CD4-positive, alpha-beta T cell (primary cell): ENCODE measurements around the gene SORCS2. TPM values are rescaled to one million over a fixed set of nuclear protein-coding genes. Genes with fewer than 3 reads are reported as not detected.

Source experiments
- ATAC-seq: fragments of 200-7000 bp; cut with Tn5 transposase; one replicate; pipeline ENCODE4 v1.10.0; 2022; ENCODE audit warnings: mild to moderate bottlenecking; ENCODE audit not compliant: poor library complexity
- CTCF ChIA-PET: fragments of 350-600 bp; sonication (Branson Sonifier 250); formaldehyde crosslinking; loops from one replicate; lab custom pipeline; 2021; ENCODE audit warnings: antibody characterized with exemption, inconsistent platforms; lab: Charles Lee
- POLR2A ChIA-PET: fragments of 350-600 bp; sonication (Branson Sonifier 250); formaldehyde crosslinking; loops from one replicate; lab custom pipeline; 2021; ENCODE audit warnings: antibody characterized with exemption, inconsistent platforms; lab: Charles Lee
- DNase-seq, 14 experiments: peaks; one replicate each; pipeline ENCODE4 v3.0.0-alpha.2; 2013 to 2020; ENCODE audit warnings: mixed read lengths in 2 of 14
- H3K27ac ChIP-seq, 2 donors: one replicate each; pipeline versions ENCODE4 v1.5.1 to v1.7.0; 2013; ENCODE audit warnings: low read length in 2 of 2, low read depth in 1 of 2, mild to moderate bottlenecking in 1 of 2
- H3K27me3 ChIP-seq, 2 experiments: 1 replicate in 1 of 2; 2 replicates in 1 of 2; pipeline versions ENCODE4 v1.6.1 to v1.7.0; 2013; ENCODE audit warnings: low read length in 2 of 2, control low read depth in 1 of 2, mild to moderate bottlenecking in 1 of 2, moderate library complexity in 1 of 2; ENCODE audit not compliant: insufficient read depth in 2 of 2, control insufficient read depth in 1 of 2
- H3K36me3 ChIP-seq: one replicate; pipeline ENCODE4 v1.6.1; 2013; ENCODE audit warnings: low read length, control low read depth; ENCODE audit not compliant: insufficient read depth
- H3K4me1 ChIP-seq: one replicate; pipeline ENCODE4 v1.6.1; 2013; ENCODE audit warnings: low read length, control low read depth; ENCODE audit not compliant: insufficient read depth
- H3K4me3 ChIP-seq: one replicate; pipeline ENCODE4 v1.5.1; 2013; ENCODE audit warnings: mild to moderate bottlenecking, low read length, moderate library complexity
- H3K9me3 ChIP-seq, 2 experiments: 1 replicate in 1 of 2; 2 replicates in 1 of 2; pipeline versions ENCODE4 v1.6.1 to v1.7.0; 2013; ENCODE audit warnings: low read length in 2 of 2, mild to moderate bottlenecking in 2 of 2, control low read depth in 1 of 2, moderate library complexity in 1 of 2; ENCODE audit not compliant: control insufficient read depth in 1 of 2, insufficient read depth in 1 of 2
- H3K27ac Mint-ChIP-seq: one replicate; pipeline ENCODE4 v1.8.0; 2020; ENCODE audit warnings: mixed read lengths
- H3K27me3 Mint-ChIP-seq: one replicate; pipeline ENCODE4 v1.8.0; 2021; ENCODE audit warnings: mixed read lengths
- H3K36me3 Mint-ChIP-seq: one replicate; pipeline ENCODE4 v1.8.0; 2021; ENCODE audit warnings: low read depth, mixed read lengths
- H3K4me1 Mint-ChIP-seq: one replicate; pipeline ENCODE4 v1.8.0; 2021; ENCODE audit warnings: low read depth, mixed read lengths
- H3K4me3 Mint-ChIP-seq: one replicate; pipeline ENCODE4 v1.8.0; 2020; ENCODE audit warnings: mild to moderate bottlenecking, mixed read lengths
- H3K9me3 Mint-ChIP-seq: one replicate; pipeline ENCODE4 v1.8.0; 2020; ENCODE audit warnings: mixed read lengths
- intact Hi-C, 2 experiments: fragments of 100-400 bp; cut with DNase I in 1 of 2; cut with micrococcal nuclease in 1 of 2; formaldehyde crosslinking; loops; one replicate each; pipeline versions ENCODE4 v1.15.1 to v1.9.0; 2023 to 2025; cut with DNase I, micrococcal nuclease
- total RNA-seq, 174 experiments: library from RNA in 2 of 174; stranded (reverse) in 2 of 174; gene quantifications; one replicate each; pipeline ENCODE4 v1.2.3 and lab custom pipeline; 2021 to 2026
- TF ChIP-seq, protein P1 (sequence below): fragments of 200-600 bp; IDR thresholded peaks from one replicate; pipeline ENCODE4 v1.8.0; 2022; ENCODE audit warnings: antibody characterized with exemption, mild to moderate bottlenecking

SORCS2 gene
- total RNA-seq, 2 experiments from 2014 or later = not detected

DNA sequence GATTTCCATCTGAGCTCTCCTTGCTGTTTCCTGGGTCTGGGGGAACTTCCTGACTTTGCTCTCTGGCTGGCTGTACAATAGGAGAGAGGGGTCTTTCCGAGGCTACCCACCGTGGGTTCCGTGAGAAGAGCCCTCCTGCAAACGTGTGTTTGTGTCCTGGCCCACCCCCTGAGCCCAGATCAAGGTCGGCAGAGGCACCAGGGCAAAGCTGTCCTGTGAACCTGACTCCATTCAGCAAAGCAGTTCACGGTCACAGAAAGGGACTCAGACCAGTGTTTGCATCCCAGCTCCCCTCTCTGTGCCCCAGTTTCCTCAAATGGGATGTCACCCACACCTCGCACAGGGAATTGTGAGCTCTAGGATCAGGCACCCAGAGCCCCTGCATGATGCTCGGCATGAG lies 339.7 kb downstream of the SORCS2 start:
- Mint-ChIP-seq H3K4me3 (no peak overlapping the region), H3K27me3 (peaks cover 17% of the 10 kb centered on the region), H3K9me3 (no peaks in the 10 kb centered on the region), H3K36me3 (no peaks in the 10 kb centered on the region), H3K4me1 (no peaks in the 10 kb centered on the region), H3K27ac (no peak overlapping the region)
- TF ChIP-seq, protein P1, sequence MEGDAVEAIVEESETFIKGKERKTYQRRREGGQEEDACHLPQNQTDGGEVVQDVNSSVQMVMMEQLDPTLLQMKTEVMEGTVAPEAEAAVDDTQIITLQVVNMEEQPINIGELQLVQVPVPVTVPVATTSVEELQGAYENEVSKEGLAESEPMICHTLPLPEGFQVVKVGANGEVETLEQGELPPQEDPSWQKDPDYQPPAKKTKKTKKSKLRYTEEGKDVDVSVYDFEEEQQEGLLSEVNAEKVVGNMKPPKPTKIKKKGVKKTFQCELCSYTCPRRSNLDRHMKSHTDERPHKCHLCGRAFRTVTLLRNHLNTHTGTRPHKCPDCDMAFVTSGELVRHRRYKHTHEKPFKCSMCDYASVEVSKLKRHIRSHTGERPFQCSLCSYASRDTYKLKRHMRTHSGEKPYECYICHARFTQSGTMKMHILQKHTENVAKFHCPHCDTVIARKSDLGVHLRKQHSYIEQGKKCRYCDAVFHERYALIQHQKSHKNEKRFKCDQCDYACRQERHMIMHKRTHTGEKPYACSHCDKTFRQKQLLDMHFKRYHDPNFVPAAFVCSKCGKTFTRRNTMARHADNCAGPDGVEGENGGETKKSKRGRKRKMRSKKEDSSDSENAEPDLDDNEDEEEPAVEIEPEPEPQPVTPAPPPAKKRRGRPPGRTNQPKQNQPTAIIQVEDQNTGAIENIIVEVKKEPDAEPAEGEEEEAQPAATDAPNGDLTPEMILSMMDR = no peak
- Histone ChIP-seq H3K4me3 (no peak overlapping the region), H3K27me3 (peaks cover 8 to 11% of the 10 kb centered on the region in 2 experiments), H3K9me3 (peaks cover 0 to 19% of the 10 kb centered on the region in 2 experiments), H3K27ac (no peak overlapping the region), H3K36me3 (no peaks in the 10 kb centered on the region), H3K4me1 (no peaks in the 10 kb centered on the region)
- ChIA-PET CTCF (no interaction called here), POLR2A (no interaction called here)
- intact Hi-C loops = no loop called here
- DNase-seq = no peak
- no peak for ATAC-seq

DNA sequence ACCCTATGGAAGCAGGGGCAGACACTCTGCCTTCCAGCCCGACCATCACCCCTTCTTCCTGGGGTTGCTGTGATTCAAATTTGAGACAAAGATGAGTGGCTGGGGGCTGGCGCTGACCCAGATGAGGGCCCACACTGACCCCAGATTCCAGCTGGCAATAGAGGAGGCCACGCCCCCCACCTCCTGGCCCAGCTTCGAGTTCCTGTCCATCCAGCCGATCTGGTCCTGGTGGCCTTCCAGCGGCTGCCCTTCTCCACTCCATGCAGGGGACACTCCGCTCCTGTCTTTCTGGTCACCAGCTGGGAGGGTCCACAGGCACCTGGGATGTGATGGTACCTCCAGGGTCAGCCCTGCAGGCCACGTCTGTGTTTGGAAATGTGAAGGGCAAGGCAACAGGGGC lies 340.9 kb downstream of the SORCS2 start:
- TF ChIP-seq, protein P1 = no peak
- Mint-ChIP-seq H3K9me3 (no peaks in the 10 kb centered on the region), H3K36me3 (no peaks in the 10 kb centered on the region), H3K4me3 (no peak overlapping the region), H3K27me3 (peaks cover 13% of the 10 kb centered on the region), H3K27ac (no peak overlapping the region), H3K4me1 (no peaks in the 10 kb centered on the region)
- DNase-seq (no peak), ATAC-seq (no peak)
- intact Hi-C loops = no loop called here
- ChIA-PET CTCF (no interaction called here), POLR2A (no interaction called here)
- Histone ChIP-seq H3K9me3 (peaks cover 0 to 20% of the 10 kb centered on the region in 2 experiments), H3K27me3 (peaks cover 6 to 8% of the 10 kb centered on the region in 2 experiments), H3K27ac (no peak overlapping the region), H3K36me3 (no peaks in the 10 kb centered on the region), H3K4me3 (no peak overlapping the region), H3K4me1 (no peaks in the 10 kb centered on the region)

DNA sequence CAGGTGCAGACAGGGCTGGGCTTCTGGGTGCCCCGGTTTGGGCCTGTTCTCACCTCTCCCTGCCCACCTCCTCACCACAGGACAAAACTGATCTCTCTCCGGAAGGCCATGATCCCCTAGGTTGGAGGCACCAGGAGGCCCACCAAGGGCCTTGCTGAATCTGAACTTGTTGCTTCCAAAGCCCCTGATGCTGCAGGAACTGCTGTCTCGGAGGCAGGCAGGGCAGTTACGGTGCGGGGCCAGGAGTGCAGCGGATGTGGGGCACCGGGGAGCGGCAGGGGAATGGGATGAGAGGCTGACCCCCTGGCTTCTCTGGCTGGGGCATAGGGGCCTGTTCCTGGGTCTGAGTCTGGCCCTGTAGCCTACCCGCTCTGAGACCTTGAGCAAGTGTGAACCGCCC lies 342.8 kb downstream of the SORCS2 start:
- Mint-ChIP-seq H3K27ac (no peak overlapping the region), H3K27me3 (peaks cover 5% of the 10 kb centered on the region), H3K9me3 (no peaks in the 10 kb centered on the region), H3K36me3 (no peaks in the 10 kb centered on the region), H3K4me3 (no peak overlapping the region), H3K4me1 (no peaks in the 10 kb centered on the region)
- TF ChIP-seq, protein P1 = no peak
- H3K4me1 ChIP-seq = peaks cover 6% of the 10 kb centered on the region
- DNase-seq = no peak
- no peak overlapping the region for H3K27ac ChIP-seq
- intact Hi-C loops = no loop called here
- ChIA-PET CTCF (no interaction called here), POLR2A (no interaction called here)
- no peak for ATAC-seq
- H3K36me3 ChIP-seq = no peaks in the 10 kb centered on the region
- H3K9me3 ChIP-seq = peaks cover 0 to 36% of the 10 kb centered on the region in 2 experiments
- H3K27me3 ChIP-seq = peaks cover under 1 to 3% of the 10 kb centered on the region in 2 experiments
- H3K4me3 ChIP-seq = no peak overlapping the region
